Tibial nerve (tissue), 4 donors: ENCODE data around the gene IL16.
A peak's percentile ranks its signal among the peaks of the same experiment; 100 is the strongest.

ENCODE experiments used
- EP300 ChIP-seq, 2 donors: sonication (generic); formaldehyde crosslinking; IDR thresholded peaks; one replicate each; pipeline ENCODE4 v1.6.1; 2017; ENCODE audit warnings: antibody characterized with exemption in 2 of 2, mild to moderate bottlenecking in 1 of 2
- POLR2A ChIP-seq, 2 donors: fragments of 450-650 bp; IDR thresholded peaks; one replicate each; pipeline ENCODE4 v1.6.1; 2017; ENCODE audit warnings: antibody characterized with exemption in 2 of 2, mild to moderate bottlenecking in 2 of 2, moderate library complexity in 2 of 2
- TF ChIP-seq, protein P1 (sequence below), 5 experiments: fragments of 200-600 bp in 3 of 5; fragments of 450-650 bp in 2 of 5; sonication (generic) in 3 of 5; IDR thresholded peaks; one replicate each; pipeline ENCODE4 v1.5.1; 2016 to 2019; ENCODE audit warnings: antibody characterized with exemption in 5 of 5, mild to moderate bottlenecking in 3 of 5, moderate library complexity in 2 of 5

DNA sequence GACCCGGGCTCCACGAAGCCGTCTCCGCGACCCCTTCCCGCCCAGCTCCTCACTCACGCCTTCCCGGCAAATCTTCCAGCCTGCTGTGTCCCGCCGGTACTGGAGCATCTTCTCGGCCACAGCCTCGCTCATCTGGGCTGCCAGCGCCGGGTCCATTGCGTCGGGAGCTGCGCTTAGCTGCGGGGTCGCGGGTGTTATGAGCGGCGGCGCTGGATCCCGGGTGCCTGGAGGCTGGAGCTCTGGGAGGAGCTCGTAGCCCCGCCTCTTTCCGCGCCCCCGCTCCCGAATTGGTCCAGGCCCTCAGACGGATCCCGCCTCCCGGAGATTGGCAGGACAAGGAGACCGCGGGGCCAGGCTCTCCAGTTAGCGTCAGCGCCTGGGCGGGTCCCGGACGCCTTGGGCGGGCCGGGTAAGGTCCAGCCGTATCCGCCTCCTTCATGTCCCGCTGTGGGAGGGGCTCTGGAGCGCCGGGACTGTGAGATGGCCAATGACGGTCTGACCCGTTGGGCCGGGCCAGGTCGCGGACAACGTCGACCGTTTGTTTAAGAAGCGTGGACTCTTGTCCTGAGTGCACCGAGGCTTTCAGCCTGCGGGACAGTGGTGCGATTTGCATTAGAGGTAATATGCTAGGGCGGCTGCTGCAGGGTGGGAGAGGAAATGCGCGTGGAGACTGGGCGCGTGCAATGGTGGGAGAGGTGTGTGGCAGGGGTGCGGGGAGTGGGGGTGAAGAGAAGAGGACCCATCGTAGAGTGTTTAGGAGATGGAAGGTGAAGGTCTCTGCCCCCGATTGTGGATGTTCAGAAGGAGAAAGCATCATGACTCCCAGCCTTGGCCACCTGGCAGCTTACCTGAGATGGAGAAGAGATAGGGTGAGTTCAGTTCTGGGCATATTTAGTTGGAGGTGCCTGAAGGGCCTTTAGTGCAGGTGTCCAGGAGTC lies 127.5 kb downstream of the IL16 start, which contains the start of gene STARD5:
- TF ChIP-seq, protein P1, sequence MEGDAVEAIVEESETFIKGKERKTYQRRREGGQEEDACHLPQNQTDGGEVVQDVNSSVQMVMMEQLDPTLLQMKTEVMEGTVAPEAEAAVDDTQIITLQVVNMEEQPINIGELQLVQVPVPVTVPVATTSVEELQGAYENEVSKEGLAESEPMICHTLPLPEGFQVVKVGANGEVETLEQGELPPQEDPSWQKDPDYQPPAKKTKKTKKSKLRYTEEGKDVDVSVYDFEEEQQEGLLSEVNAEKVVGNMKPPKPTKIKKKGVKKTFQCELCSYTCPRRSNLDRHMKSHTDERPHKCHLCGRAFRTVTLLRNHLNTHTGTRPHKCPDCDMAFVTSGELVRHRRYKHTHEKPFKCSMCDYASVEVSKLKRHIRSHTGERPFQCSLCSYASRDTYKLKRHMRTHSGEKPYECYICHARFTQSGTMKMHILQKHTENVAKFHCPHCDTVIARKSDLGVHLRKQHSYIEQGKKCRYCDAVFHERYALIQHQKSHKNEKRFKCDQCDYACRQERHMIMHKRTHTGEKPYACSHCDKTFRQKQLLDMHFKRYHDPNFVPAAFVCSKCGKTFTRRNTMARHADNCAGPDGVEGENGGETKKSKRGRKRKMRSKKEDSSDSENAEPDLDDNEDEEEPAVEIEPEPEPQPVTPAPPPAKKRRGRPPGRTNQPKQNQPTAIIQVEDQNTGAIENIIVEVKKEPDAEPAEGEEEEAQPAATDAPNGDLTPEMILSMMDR (IDR thresholded peaks at IDR 0.05) = no peak
- TF ChIP-seq POLR2A (IDR thresholded peaks at IDR 0.05) = peak; percentile 73 to 81
- peak; percentile 13 to 87 for TF ChIP-seq EP300 (IDR thresholded peaks at IDR 0.05)
